ENCODE data around the gene TENM4. TPM values are rescaled to one million over a fixed set of nuclear protein-coding genes. Genes with fewer than 3 reads are reported as not detected.

TENM4 gene
- polyA plus RNA-seq, 1 experiment = 0.39 TPM

DNA sequence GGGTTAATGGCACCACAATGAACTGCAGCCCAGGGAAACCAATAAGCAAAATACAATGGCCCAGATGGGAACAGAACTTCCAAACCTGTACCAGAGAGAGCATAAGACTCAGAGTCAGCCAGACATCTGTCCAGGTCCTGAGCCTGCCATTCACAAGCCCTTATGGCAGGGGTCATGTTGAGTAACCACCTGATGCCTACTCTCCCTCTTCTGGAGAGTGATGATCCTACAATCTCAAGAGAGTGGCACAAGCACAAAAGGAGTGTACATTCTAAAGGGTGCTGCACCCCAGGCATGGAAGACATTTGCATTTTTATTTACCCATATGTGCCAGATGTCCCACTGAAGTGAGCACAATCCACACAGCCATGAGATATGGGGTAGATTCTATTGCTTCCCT lies 10.6 kb downstream of the TENM4 start:
- Histone ChIP-seq H3K27me3 (ENCODE audit: control insufficient read depth, insufficient read depth, low read length) (no peaks in the 10 kb centered on the region), H3K4me3 (ENCODE audit: low read depth, low read length) (no peak overlapping the region), H3K36me3 (ENCODE audit: control insufficient read depth, insufficient read depth, low read length) (no peaks in the 10 kb centered on the region)
- ChIA-PET POLR2A (no interaction called here), CTCF (no interaction called here)
- no peak for DNase-seq (ENCODE audit: low read depth)
- no peak for TF ChIP-seq CTCF (IDR thresholded peaks at IDR 0.05; ENCODE audit: insufficient read depth, low read depth, low read length)

DNA sequence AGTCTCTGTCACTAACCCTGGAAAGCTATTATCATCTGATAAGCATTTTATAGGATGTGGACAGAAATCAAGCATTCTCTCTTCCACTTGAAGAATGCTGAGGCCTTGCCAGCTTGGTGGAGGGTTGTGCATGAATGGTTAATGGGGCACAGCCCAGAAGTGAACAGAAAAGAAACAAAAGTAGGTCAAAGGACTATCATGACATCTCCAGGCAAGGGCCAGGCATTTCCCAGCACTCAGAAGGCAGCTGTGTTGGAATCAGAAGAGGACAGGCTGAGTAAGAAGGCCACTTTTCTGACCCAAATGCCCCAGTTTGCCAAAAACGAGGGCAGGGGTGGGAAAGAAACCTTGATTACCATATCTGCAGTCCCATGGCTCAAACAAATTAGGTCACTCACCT lies 12.4 kb downstream of the TENM4 start:
- H3K4me3 ChIP-seq (ENCODE audit: low read depth, low read length) = no peak overlapping the region
- no peaks in the 10 kb centered on the region for H3K36me3 ChIP-seq (ENCODE audit: control insufficient read depth, insufficient read depth, low read length)
- H3K27me3 ChIP-seq (ENCODE audit: control insufficient read depth, insufficient read depth, low read length) = no peaks in the 10 kb centered on the region
- TF ChIP-seq CTCF (IDR thresholded peaks at IDR 0.05; ENCODE audit: insufficient read depth, low read depth, low read length) = no peak
- no peak for DNase-seq (ENCODE audit: low read depth)
- ChIA-PET CTCF (interaction anchor here (1.2 kb wide), 1 partner anchor 18 kb away, joined by 3 read pairs; no protein-coding TSS in a partner anchor), POLR2A (no interaction called here)

- TF ChIP-seq CTCF (IDR thresholded peaks at IDR 0.05; ENCODE audit: insufficient read depth, low read depth, low read length) = no peak
- POLR2A ChIA-PET = no interaction called here
- DNase-seq (ENCODE audit: low read depth) = no peak
- no peaks in the 10 kb centered on the region for H3K27me3 ChIP-seq (ENCODE audit: control insufficient read depth, insufficient read depth, low read length)
- CTCF ChIA-PET = interaction anchor here (1.4 kb wide), 1 partner anchor 27 kb away, joined by 3 read pairs; no protein-coding TSS in a partner anchor
- no peak overlapping the region for H3K4me3 ChIP-seq (ENCODE audit: low read depth, low read length)
- H3K36me3 ChIP-seq (ENCODE audit: control insufficient read depth, insufficient read depth, low read length) = no peaks in the 10 kb centered on the region
Observed at GRCh38 chr11:79427611-79428327, 13.1 kb downstream of the TENM4 start.

DNA sequence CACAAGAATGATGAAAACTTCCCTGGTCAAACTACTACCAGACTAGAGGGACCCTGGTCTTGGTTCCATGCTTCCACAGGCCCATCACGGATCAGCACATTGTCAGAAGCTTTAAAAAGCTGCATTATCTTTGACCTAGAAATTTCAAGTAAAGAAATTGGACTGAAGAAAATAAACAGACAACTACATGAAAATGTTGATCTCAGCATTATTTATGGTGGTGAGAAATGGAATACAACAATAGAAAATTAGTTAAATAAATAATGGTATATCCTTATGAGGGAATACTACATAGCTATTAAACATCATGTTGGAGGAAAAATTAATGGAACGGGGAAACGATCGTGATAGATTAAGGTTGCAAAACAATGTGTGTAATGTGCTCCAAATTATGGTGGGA lies 13.7 kb downstream of the TENM4 start:
- CTCF ChIA-PET = interaction anchor here (1.4 kb wide), 1 partner anchor 26 kb away, joined by 3 read pairs; no protein-coding TSS in a partner anchor
- no peak for TF ChIP-seq CTCF (IDR thresholded peaks at IDR 0.05; ENCODE audit: insufficient read depth, low read depth, low read length)
- no peaks in the 10 kb centered on the region for H3K36me3 ChIP-seq (ENCODE audit: control insufficient read depth, insufficient read depth, low read length)
- no peak overlapping the region for H3K4me3 ChIP-seq (ENCODE audit: low read depth, low read length)
- DNase-seq (ENCODE audit: low read depth) = no peak
- H3K27me3 ChIP-seq (ENCODE audit: control insufficient read depth, insufficient read depth, low read length) = no peaks in the 10 kb centered on the region
- POLR2A ChIA-PET = no interaction called here

DNA sequence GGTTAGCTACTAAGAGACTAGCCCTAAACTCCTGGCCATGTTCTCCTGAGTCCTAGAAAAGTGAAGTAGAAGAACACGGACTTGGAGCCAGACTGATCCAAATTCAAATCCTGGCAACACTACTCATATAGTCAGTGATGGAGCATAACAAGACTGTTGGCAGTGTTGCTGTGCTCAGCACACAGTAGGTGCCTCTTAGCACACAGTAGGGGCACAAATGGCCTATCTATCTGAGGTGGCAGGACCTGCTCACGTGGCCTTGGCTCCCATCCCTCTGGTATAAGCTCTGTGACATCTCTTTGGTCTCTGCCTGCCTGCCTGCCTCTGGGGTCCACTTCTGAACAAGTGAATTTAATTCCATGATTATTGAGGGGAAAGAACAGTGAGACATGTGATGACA lies 15.4 kb downstream of the TENM4 start:
- Histone ChIP-seq H3K4me3 (ENCODE audit: low read depth, low read length) (no peak overlapping the region), H3K27me3 (ENCODE audit: control insufficient read depth, insufficient read depth, low read length) (no peaks in the 10 kb centered on the region), H3K36me3 (ENCODE audit: control insufficient read depth, insufficient read depth, low read length) (no peaks in the 10 kb centered on the region)
- POLR2A ChIA-PET = no interaction called here
- no peak for DNase-seq (ENCODE audit: low read depth)
- CTCF ChIA-PET = interaction anchor here (0.9 to 2.1 kb wide), 2 partner anchors 15 to 25 kb away, joined by 3 to 6 read pairs; partner anchors contain the start of gene TENM4
- TF ChIP-seq CTCF (IDR thresholded peaks at IDR 0.05; ENCODE audit: insufficient read depth, low read depth, low read length) = no peak

Measured in BJ (cell line).